CD4-positive, alpha-beta T cell treated with Interleukin-17A for 4 hours (primary cell): ENCODE measurements around the gene MSI2.

Experiments
- DNase-seq: peaks from one replicate; pipeline ENCODE4 v3.0.0-alpha.2; 2020; ENCODE audit warnings: mixed read lengths

Gene MSI2

GRCh38 chr17:57631871-57632270, 375.5 kb downstream of the MSI2 start:
- DNase-seq, result no peak

- no peak for DNase-seq
Measured at GRCh38 chr17:57632294-57632693, 376.0 kb downstream of the MSI2 start.

GRCh38 chr17:57633236-57633635, 376.9 kb downstream of the MSI2 start:
- DNase-seq, result no peak

- no peak for DNase-seq
Measured at GRCh38 chr17:57634713-57635465, 378.6 kb downstream of the MSI2 start.

GRCh38 chr17:57636274-57636673, 380.0 kb downstream of the MSI2 start:
- no peak for DNase-seq

GRCh38 chr17:57636985-57637665, 380.8 kb downstream of the MSI2 start:
- no peak for DNase-seq

GRCh38 chr17:57637666-57638010, 381.3 kb downstream of the MSI2 start:
- no peak for DNase-seq

GRCh38 chr17:57638284-57638683, 382.0 kb downstream of the MSI2 start:
- DNase-seq, result no peak

- DNase-seq, result no peak
Measured at GRCh38 chr17:57639381-57639780, 383.1 kb downstream of the MSI2 start.

- no peak for DNase-seq
Measured at GRCh38 chr17:57640079-57640478, 383.8 kb downstream of the MSI2 start.

- no peak for DNase-seq
Measured at GRCh38 chr17:57641761-57642160, 385.4 kb downstream of the MSI2 start.

- no peak for DNase-seq
Measured at GRCh38 chr17:57643062-57643461, 386.7 kb downstream of the MSI2 start.

GRCh38 chr17:57644326-57644725, 388.0 kb downstream of the MSI2 start:
- no peak for DNase-seq

GRCh38 chr17:57645950-57646665, 389.8 kb downstream of the MSI2 start:
- DNase-seq, result no peak

- no peak for DNase-seq
Measured at GRCh38 chr17:57648720-57649119, 392.4 kb downstream of the MSI2 start.

- DNase-seq, result no peak
Measured at GRCh38 chr17:57649191-57649590, 392.9 kb downstream of the MSI2 start.

GRCh38 chr17:57649731-57650484, 393.6 kb downstream of the MSI2 start:
- no peak for DNase-seq

- DNase-seq, result no peak
Measured at GRCh38 chr17:57650548-57650947, 394.2 kb downstream of the MSI2 start.

GRCh38 chr17:57651451-57651850, 395.1 kb downstream of the MSI2 start:
- no peak for DNase-seq

GRCh38 chr17:57651996-57652395, 395.7 kb downstream of the MSI2 start:
- DNase-seq, result no peak

- no peak for DNase-seq
Measured at GRCh38 chr17:57652811-57653210, 396.5 kb downstream of the MSI2 start.

GRCh38 chr17:57653279-57653678, 397.0 kb downstream of the MSI2 start:
- no peak for DNase-seq
